Hepatocyte (in vitro differentiated cells): Measurements from ENCODE around the gene AP1G2.

Experiments used
- EZH2 ChIP-seq: fragments of 200-600 bp; sonication (generic); IDR thresholded peaks from 2 replicates; pipeline ENCODE4 v1.6.1; 2016; ENCODE audit warnings: antibody characterized with exemption, mild to moderate bottlenecking, borderline replicate concordance
- EZH2phosphoT487 ChIP-seq: fragments of 200-600 bp; sonication (generic); IDR thresholded peaks from one replicate; pipeline ENCODE4 v1.6.1; 2018; ENCODE audit warnings: antibody characterized with exemption, mild to moderate bottlenecking, low read depth, moderate library complexity; ENCODE audit not compliant: unreplicated experiment, severe bottlenecking
- TF ChIP-seq, protein P1 (sequence below): fragments of 200-600 bp; sonication (generic); IDR thresholded peaks from 2 replicates; pipeline ENCODE4 v1.5.1; 2016; ENCODE audit warnings: antibody characterized with exemption, mild to moderate bottlenecking; ENCODE audit not compliant: poor library complexity

DNA sequence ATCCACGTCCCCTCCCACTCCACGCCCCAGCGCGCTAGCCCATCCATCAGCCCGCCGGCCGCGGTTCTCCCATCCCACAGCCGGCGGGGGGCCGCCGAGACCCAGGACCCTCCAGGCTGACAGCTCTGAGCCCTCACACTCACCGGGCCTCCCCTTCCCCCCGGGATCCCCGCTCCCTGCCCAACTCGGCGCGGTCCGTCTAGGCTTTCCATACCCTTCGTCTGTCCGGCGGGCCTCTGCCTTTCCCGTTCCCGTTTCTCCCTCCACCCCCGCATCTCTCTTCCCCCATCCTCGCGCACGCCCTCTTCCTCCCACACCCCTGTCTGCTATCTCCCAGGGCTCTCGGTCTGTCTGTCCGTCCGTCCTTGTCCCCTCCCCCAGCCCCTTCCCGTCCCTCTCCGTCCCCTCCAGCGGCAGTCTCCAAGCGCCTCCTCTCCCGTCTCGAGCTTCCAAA is 16.8 kb downstream of the AP1G2 start:
- TF ChIP-seq, protein P1, sequence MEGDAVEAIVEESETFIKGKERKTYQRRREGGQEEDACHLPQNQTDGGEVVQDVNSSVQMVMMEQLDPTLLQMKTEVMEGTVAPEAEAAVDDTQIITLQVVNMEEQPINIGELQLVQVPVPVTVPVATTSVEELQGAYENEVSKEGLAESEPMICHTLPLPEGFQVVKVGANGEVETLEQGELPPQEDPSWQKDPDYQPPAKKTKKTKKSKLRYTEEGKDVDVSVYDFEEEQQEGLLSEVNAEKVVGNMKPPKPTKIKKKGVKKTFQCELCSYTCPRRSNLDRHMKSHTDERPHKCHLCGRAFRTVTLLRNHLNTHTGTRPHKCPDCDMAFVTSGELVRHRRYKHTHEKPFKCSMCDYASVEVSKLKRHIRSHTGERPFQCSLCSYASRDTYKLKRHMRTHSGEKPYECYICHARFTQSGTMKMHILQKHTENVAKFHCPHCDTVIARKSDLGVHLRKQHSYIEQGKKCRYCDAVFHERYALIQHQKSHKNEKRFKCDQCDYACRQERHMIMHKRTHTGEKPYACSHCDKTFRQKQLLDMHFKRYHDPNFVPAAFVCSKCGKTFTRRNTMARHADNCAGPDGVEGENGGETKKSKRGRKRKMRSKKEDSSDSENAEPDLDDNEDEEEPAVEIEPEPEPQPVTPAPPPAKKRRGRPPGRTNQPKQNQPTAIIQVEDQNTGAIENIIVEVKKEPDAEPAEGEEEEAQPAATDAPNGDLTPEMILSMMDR = no peak
- no peak for TF ChIP-seq EZH2
- no peak for TF ChIP-seq EZH2phosphoT487
